GM18867 (cell line): ENCODE results near the gene TXNDC16.
A peak's percentile ranks its signal among the peaks of the same experiment; 100 is the strongest.
"Not testable (repeated sequence)": the region's sequence is repeated elsewhere in the genome, so short reads cannot be mapped to it uniquely, and the experiment has no call there.

Experiments used
- ATAC-seq: cut with Tn5 transposase; IDR thresholded peaks from one replicate; pipeline ENCODE4 v1.9.1; 2021; ENCODE audit warnings: mild to moderate bottlenecking, moderate library complexity; ENCODE audit not compliant: unreplicated experiment

TXNDC16 gene, protein sequence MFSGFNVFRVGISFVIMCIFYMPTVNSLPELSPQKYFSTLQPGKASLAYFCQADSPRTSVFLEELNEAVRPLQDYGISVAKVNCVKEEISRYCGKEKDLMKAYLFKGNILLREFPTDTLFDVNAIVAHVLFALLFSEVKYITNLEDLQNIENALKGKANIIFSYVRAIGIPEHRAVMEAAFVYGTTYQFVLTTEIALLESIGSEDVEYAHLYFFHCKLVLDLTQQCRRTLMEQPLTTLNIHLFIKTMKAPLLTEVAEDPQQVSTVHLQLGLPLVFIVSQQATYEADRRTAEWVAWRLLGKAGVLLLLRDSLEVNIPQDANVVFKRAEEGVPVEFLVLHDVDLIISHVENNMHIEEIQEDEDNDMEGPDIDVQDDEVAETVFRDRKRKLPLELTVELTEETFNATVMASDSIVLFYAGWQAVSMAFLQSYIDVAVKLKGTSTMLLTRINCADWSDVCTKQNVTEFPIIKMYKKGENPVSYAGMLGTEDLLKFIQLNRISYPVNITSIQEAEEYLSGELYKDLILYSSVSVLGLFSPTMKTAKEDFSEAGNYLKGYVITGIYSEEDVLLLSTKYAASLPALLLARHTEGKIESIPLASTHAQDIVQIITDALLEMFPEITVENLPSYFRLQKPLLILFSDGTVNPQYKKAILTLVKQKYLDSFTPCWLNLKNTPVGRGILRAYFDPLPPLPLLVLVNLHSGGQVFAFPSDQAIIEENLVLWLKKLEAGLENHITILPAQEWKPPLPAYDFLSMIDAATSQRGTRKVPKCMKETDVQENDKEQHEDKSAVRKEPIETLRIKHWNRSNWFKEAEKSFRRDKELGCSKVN

DNA sequence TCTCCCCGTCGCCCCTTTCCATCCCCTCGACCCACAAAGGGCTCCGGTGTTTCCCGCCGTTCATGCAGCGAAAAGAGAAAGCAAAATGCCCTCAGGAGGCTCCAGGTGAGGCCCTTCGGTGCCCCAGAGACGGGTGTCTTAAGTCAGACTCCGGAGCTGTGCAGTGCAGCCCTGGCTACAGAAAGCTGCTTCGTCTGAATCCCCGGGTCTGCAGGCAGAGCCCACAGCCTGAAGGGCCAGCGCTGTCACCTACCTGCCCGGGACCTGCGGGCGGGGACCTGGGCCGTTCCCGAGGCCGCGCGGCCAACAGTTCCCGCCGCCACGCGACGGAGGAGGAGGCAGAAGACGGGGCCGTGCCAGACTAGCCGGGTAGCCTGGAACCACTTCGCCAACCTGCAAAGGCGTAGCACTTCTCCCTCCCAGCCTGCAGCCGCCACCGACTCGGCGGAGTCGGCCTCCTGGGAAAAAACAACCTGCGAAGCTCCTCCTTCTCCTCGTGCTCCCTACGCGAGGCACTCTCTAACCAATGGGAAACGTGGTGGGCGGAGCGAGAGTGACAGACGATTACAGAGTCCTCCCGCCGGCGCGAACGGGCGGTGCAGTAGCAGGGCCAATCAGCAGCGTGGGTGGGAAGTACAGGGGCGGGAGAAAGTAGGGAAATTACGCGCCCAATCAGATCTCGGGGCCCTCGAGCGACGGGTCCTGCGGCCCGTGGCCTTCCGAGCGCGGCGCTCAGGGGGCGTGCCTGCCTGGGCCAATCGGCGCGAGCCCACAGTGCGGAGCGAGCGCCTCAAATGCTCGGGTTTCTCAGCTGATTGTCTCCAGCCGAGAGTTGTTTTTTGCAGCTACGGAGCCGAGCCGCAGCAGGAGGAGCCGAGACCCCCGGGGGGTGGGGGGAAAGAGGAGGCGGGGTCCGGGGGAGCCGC, at the start of gene TXNDC16, which contains the start of gene GPR137C:
TSS of gene TXNDC16 (minus strand) at position 443 of the 926 bp plus-strand sequence. CDS start 8,948 bp downstream, outside the sequence.
TSS of gene GPR137C (plus strand) at position 774 of the 926 bp plus-strand sequence. CDS start 312 bp downstream, outside the sequence.
- ATAC-seq = peak; percentile 88

DNA sequence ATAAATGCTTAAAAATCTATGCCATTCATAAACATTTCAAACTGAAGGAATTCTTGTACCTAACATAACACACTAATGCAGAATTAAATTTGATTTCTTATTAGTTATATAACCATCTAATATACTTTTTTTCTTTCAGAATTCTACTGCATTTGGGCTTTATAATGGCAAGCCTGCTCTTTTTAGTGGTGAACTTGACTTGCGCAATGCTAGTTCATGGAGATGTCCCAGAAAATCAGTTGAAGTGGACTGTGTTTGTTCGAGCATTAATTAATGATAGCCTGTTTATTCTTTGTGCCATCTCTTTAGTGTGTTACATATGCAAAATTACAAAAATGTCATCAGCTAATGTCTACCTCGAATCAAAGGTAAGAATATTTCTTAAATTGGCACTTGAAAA, 47.7 kb upstream of the TXNDC16 start:
- ATAC-seq = no peak

DNA sequence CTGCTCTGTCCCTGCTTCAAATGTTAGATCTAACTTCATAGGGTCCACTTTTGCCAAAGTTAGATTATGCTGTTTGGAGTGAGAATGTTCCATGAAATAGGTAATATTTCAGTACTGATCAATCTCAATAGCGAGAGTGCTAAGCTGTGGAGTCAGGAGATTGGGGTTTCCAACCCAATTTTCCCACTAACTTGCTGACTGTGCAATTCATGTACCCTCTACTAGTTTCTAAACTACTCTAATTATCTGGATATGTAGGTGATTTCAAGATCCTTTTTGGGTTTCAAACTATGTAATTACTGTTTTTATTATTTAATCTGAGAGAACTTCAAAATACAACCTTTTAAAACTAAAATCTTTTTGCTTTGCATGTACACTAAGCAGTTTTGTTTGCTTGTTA, 46.3 kb upstream of the TXNDC16 start:
- no peak for ATAC-seq

DNA sequence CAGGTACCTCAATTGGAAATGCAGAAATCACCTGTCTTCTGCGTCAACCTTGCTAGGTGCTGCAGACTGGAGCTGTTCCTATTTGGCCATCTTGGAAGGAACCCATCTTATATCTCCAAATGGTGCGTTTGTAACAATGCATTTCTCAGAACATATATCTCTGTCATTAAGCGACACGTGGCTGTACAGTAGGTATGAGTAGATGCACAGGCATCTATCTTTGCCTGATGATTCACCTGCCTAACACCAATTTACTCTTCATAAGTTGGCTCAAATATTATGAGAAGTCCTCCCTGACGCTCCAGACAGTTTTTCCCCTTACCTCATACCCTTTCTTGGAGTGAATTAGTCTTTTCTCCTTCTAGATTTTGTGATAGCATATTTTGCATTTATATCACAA, 44.6 kb upstream of the TXNDC16 start:
- no peak for ATAC-seq

DNA sequence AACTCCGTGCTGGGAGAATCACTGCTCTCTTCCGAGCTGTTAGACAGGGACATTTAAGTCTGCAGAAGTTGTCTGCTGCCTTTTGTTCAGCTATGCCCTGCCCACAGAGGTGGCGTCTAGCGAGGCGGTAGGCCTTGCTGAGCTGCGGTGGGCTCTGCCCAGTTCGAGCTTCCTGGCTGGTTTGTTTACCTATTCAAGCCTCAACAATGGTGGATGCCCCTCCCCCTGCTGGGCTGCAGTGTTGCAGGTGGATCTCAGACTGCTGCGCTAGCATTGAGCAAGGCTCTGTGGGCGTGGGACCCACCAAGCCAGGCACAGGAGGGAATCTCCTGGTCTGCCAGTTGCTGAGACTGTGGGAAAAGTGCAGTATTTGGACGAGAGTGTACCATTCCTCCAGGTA, 44.0 kb upstream of the TXNDC16 start:
- no peak for ATAC-seq

DNA sequence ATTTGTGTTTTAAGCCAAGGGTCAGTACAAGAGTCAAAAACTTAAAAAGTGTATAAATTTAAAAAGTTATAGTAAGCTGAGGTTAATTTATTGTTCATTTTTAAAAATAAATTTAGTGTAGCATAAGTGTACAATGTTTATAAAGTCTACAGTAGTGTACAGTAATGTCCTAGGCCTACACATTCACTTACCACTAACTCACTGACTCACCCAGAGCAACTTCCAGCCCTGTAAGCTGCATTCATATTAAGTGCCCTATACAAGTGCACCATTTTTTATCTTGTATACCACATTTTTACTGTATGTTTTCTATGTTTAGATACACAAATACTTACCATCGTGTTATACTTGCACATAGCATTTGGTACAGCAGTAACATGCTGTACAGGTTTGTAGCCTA, 38.0 kb upstream of the TXNDC16 start:
- no peak for ATAC-seq

DNA sequence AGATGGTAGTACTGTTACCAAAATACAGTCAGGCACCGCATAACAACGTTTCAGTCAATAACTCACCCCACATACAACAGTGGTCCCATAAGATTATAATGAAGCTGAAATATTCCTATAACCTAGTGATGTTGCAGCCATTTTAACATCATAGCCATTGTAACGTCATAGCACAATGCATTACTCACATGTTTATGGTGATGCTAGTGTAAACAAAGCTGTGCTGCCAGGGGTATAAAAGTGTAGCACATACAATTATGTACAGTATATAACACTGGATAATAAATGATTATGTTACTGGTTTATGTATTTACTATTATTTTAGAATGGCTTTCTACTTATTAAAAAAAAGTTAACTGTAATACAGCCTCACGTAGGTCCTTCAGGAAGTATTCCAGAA, 37.3 kb upstream of the TXNDC16 start:
- ATAC-seq = no peak

DNA sequence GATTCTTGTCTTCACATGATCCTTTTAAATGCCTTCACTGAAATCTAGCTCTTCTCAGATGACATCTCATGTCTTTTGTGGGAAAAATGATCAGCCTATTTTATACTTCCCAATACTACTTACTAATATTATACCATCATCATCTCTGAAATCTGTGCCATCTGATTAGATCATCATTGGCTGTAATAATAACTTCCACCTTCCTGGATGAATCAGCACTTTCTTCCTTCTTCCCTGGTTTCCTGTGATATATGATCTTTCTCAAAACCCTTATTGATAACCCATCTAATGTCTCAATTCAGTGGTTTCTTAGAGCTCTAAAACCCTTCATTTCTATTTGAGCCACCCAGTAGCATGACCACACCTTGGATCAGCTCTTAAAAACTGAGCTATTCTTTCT, 31.2 kb upstream of the TXNDC16 start:
- no peak for ATAC-seq

DNA sequence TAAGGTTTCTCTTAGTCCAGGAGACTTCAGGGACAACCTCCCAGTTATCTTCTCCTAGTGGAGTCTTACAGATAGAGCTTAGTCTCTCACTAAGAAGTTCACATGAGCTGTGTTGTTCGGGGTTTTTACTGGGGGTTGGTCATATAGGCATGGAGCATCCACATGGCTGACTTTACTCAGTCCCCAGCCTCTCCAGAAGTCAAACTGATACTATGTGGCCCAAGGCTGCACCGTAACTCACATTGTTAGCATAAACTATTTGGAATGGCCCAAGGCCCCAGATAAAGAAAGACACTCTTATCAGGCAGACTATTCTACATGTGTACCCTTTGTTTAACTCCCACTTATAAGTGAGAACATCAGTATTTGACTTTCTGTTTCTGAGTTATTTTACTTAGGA, 23.6 kb upstream of the TXNDC16 start:
- ATAC-seq = no peak

DNA sequence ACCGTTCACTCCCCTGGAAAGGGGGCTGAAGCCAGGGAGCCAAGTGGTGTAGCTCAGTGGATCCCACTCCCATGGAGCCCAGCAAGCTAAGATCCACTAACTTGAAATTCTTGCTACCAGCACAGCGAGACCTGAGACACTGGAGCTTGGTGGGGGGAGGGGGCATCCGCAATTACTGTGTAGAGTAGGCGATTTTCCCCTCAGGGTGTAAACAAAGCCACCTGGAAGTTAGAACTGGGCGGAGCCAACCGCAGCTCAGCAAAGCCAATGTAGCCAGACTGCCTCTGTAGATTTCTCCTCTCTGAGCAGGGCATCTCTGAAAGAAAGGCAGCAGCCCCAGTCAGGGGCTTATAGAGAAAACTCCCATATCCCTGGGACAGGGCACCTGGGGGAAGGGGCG, 16.1 kb upstream of the TXNDC16 start:
- ATAC-seq = not testable (repeated sequence)

DNA sequence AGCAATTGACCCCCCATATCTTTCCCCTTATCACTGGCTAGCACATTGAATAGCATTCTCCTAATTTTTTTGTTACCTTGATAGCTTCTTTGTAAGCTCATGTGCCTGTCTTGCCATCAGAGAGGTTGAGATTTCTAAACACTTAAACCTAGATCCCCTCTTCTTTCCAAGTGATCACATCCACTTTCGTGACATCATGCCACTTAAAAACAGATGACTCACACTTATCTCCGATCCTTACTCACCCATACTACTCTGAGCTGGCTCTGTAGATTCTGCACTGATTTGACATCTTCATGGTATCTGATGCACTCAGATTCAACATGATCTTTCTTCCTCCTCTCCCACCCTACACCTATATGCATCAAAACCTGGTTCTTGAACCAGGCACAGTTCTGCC, 10.8 kb upstream of the TXNDC16 start:
- no peak for ATAC-seq

DNA sequence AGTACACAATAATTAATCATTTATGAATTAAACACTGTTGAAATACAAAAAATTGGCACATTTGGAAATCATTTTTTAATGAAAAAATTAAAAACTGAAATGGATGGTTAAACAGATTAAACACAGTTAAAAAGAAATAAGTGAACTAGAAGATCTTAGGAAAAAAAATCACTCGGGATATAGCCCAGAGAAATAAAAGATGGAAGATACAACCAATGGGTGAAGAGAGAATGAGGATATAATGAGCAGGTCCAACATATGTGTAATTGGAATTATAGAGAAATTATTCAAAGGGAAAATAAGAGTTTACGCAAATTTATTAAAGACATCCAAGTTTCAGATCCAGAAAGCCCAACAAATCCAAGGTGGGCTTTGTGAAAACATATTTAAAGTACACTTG, 6.4 kb upstream of the TXNDC16 start:
- no peak for ATAC-seq

DNA sequence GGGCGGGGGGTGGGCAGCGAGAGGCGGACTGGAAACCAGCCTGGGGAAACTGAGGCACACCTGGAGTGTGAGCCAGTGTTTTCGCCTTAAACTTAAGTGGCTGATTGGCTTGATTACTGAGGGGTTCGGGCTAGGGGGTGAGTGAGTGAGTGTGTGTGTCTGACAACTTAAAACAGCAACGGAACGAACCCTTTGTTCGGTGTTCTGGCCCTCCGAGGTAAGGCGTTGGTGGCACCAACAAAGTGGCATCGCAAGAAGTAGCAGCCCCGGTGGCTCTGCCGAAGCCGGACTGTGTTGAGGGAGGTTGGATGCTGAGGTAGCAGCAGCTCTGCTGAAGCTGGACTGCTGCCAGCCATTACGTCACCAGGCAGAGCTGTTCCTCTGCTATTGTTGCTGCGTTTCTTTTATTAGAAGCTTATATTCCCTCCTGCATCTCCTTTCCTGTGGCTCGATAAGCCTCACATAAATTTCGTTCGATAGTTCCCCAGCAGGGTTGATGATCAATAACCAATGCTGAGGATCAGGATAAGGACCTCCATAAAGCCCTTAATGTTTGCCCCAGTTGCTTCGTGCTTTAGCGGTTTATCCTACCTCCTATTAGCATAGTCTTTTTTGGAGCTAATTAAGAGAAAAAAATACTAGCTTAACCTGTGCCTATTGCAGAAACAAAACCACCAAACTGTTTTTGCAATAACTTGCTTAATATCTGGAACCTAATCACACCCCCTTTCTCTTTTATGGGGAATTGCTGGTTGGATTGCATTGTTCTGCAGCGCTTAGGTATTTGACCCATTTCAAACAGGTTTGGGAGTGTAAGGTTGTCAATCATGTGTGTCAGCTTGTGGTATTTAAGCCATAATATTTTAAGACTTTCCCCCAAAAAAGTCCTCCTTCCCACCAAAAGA, 1.6 kb upstream of the TXNDC16 start:
- no peak for ATAC-seq

DNA sequence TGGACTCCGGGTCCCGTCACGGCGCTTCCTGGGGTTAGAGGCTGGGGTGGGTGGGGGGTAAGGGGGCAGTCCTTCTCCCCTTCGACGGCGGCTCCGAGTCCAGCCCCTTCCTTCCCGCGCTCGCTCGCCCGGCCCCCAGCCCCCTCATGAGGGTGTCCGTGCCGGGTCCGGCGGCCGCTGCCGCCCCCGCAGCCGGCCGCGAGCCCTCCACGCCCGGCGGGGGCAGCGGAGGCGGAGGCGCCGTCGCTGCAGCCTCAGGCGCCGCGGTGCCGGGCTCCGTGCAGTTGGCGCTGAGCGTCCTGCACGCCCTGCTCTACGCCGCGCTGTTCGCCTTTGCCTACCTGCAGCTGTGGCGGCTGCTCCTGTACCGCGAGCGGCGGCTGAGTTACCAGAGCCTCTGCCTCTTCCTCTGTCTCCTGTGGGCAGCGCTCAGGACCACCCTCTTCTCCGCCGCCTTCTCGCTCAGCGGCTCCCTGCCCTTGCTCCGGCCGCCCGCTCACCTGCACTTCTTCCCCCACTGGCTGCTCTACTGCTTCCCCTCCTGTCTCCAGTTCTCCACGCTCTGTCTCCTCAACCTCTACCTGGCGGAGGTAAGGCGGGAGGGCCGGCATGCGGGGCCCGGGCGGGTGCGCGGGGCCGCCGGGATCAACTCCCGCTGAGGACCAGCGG, 831 bp upstream of the TXNDC16 start:
- ATAC-seq = peak; percentile 23

DNA sequence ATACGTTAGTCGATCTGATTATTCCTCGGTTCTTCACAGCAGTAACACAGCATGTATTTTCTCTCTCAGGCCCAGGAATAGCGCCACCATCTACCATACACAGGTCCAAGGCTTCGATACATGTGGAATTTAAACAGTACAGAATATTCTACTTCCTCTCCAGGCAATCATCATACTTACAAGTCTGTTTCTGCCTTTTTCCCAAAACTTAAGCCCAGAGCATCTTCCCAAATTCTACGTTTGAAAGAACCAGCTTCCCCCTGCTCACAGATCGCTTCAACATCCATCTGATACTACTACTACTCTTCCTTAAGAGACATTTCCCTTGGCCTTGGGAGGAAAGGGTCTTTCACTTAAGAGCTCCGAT, 626 bp downstream of the TXNDC16 start:
- ATAC-seq = no peak

DNA sequence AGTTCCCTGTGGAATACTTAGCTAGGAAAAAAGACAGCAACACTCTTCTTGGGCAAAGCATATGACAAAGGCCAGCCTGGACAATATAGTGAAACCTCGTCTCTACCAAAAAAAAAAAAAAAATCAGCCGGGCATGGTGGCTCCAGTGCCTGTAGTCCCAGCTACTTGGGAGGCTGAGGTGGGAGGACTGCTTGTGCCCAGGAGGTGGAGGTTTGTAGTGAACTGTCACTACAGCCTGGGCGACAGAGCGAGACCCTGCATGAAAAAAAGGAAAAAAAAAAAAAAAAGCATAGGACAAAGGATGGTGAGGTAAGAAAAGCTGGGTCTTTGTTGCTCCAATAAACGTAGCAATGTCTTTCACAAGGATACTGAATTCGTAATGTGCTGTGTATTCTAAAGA, 1.1 kb downstream of the TXNDC16 start:
- ATAC-seq = no peak

DNA sequence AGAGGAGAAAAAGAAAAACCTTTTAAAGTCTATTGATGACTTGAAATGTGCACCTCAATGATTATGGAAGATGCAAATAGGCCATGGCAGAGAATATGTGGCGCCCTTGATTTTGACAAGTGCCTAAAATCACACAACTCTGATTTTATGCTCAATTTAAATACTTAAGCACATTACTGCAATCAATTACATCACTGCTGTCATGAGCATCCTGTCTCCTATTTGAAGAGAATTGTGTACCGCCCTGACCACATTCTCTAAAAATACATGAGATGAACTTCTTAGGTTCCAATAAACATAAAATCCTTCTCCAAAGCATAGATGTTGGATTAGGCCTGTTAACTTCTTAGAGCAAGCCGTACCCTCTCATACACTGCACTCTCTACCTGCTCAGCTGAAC, 1.6 kb downstream of the TXNDC16 start:
- no peak for ATAC-seq

DNA sequence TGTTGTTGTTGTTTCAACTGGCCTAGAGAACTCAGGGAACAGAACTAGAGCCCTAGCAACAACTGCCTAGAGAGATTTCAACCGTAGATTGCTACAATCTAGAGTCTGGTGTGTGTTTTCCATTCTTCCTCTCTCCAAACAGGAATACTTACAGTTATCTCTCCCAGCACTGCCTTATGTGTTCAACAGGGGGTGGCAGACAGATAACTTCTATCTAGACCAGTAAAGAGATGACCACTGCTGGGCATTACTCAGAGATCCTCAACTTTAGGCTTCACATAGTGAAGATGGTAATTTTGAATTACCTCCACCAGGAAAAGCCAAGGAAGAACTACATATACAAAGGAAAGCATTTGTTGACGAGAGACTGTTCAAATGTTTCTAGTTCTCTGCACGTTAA, 4.8 kb downstream of the TXNDC16 start:
- no peak for ATAC-seq

DNA sequence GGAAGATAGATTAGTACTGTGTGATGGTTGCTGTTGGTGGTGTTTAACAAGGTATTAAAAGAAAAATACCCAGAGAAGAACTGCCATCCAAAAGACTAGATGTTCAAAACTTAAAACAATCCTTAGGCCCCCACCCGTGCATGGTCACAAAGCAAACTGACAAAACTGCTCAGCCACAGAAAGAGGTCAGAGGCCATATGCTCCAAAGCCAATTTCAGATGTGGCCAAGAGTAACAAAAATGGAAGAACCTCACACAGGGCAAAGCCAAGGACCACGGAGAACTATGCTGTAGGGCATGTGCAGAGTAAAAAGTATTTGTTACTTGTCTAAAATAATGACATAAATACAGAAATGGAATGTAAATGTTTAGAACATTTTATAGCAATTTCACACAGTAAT, 5.3 kb downstream of the TXNDC16 start:
- ATAC-seq = no peak

DNA sequence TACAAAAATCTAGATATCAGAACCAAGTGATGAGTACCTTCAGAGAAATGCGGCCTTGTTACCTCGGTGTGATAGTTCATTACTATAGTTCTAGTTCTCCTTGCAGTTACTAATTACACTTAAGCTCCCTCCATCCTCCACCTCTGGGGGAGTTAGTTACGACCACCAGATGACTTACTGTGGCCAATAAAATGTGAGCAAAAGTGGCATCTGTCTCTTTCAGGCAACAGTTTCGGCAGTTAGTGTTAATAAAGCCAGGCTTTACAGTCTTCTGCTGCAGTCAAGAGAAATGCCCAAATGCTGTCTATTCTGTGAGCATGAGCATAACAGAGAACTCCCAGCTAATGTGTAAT, 6.0 kb downstream of the TXNDC16 start:
- ATAC-seq = no peak
